GM03348 (cell line): Measurements from ENCODE around the gene NCOA7.

Experiments used
- DNase-seq: peaks from one replicate; pipeline ENCODE4 v3.0.0; 2012; ENCODE audit warnings: low spot score

Gene NCOA7

GRCh38 chr6:125974214-125974866, 183.6 kb downstream of the NCOA7 start:
- peak; percentile 54 for DNase-seq

GRCh38 chr6:125979101-125979500, 188.3 kb downstream of the NCOA7 start:
- no peak for DNase-seq
